K562 (cell line): ENCODE measurements around the gene NR6A1. TPM values are rescaled to one million over a fixed set of nuclear protein-coding genes. Genes with fewer than 3 reads are reported as not detected.

ENCODE experiments used
- ATAC-seq: fragments of 200-7000 bp; cut with Tn5 transposase; 3 replicates; pipeline ENCODE4 v1.9.1; 2020; ENCODE audit warnings: moderate library complexity
- BruUV-seq: library from RNA; stranded (reverse); fragments of 400-500 nt; replicated peaks from 2 replicates; lab custom pipeline; 2021; lab: Mats Ljungman, UMichigan
- CTCF ChIA-PET: fragments of 300-600 bp; formaldehyde crosslinking; extraction: SDS; loops from one replicate; lab custom pipeline; 2021; ENCODE audit warnings: low intra/inter-chr PET ratio; lab: Yijun Ruan, JAX
- POLR2A ChIA-PET: fragments of 300-600, 350-650 bp; sonication (Branson Sonifier 250); formaldehyde crosslinking; extraction: SDS; loops from one replicate; lab custom pipeline; 2021; ENCODE audit warnings: antibody characterized with exemption, inconsistent platforms; lab: Yijun Ruan, JAX
- DNase-seq, 4 experiments: peaks; one replicate each; pipeline versions ENCODE4 v3.0.0 to v3.0.0-alpha.2; 2011 to 2018; ENCODE audit warnings: low spot score in 3 of 4, mixed read lengths in 3 of 4; ENCODE audit errors: extremely low read depth in 1 of 4
- FAIRE-seq: peaks from 2 replicates; lab custom pipeline; 2011; peaks lifted over from hg19 to GRCh38; lab: Jason Lieb, UNC
- H2AFZ ChIP-seq: 2 replicates; pipeline ENCODE4 v1.6.0; 2011; ENCODE audit warnings: low read depth, low read length, control low read depth, inconsistent platforms
- H3K27ac ChIP-seq: fragments of 200-600 bp; 3 replicates; pipeline ENCODE4 v1.8.0; 2011; ENCODE audit warnings: low read depth, mild to moderate bottlenecking, control low read depth, inconsistent platforms, low read length, moderate library complexity, mixed read lengths; ENCODE audit errors: extremely low read depth
- H3K27me3 ChIP-seq, 2 experiments: fragments of 300-600 bp in 1 of 2; 2 replicates in 1 of 2; 3 replicates in 1 of 2; pipeline versions ENCODE4 v1.6.0 to v1.8.0; 2011; ENCODE audit warnings: inconsistent platforms in 2 of 2, low read length in 2 of 2, mild to moderate bottlenecking in 1 of 2, mixed read lengths in 1 of 2, moderate library complexity in 1 of 2; ENCODE audit not compliant: control insufficient read depth in 2 of 2, insufficient read depth in 2 of 2
- H3K36me3 ChIP-seq: fragments of 300-600 bp; 3 replicates; pipeline ENCODE4 v1.8.0; 2011; ENCODE audit warnings: mild to moderate bottlenecking, low read length, inconsistent platforms; ENCODE audit not compliant: control insufficient read depth, insufficient read depth
- H3K4me1 ChIP-seq, 2 experiments: fragments of 200-600 bp in 1 of 2; replicated peaks in 1 of 2; 2 replicates in 1 of 2; 3 replicates in 1 of 2; pipeline versions ENCODE4 v1.5.1 to v1.8.0; 2011; ENCODE audit warnings: inconsistent platforms in 2 of 2, low read length in 2 of 2, mild to moderate bottlenecking in 1 of 2, mixed read lengths in 1 of 2, moderate library complexity in 1 of 2; ENCODE audit not compliant: control insufficient read depth in 2 of 2, insufficient read depth in 2 of 2
- H3K4me2 ChIP-seq: 2 replicates; pipeline ENCODE4 v1.6.1; 2011; ENCODE audit warnings: low read length, control low read depth, inconsistent platforms, mixed read lengths; ENCODE audit not compliant: insufficient read depth
- H3K4me3 ChIP-seq: fragments of 200-600 bp; sonication (generic), shearing (Covaris generic); 2 replicates; pipeline ENCODE4 v1.5.1; 2016; ENCODE audit warnings: control low read depth, inconsistent platforms
- H3K79me2 ChIP-seq: fragments of 200-600 bp; 3 replicates; pipeline ENCODE4 v1.8.0; 2011; ENCODE audit warnings: low read length, inconsistent platforms; ENCODE audit not compliant: control insufficient read depth, insufficient read depth
- H3K9ac ChIP-seq, 2 experiments: 2 replicates each; pipeline versions ENCODE4 v1.6.0 to v1.6.1; 2011; ENCODE audit warnings: low read depth in 2 of 2, low read length in 2 of 2, control low read depth in 1 of 2, inconsistent platforms in 1 of 2, mild to moderate bottlenecking in 1 of 2, mixed read lengths in 1 of 2; ENCODE audit not compliant: insufficient read depth in 1 of 2
- H3K9me1 ChIP-seq: one replicate; pipeline ENCODE4 v1.6.0; 2011; ENCODE audit warnings: inconsistent platforms, mild to moderate bottlenecking, low read length, moderate library complexity; ENCODE audit not compliant: control insufficient read depth, insufficient read depth
- H3K9me3 ChIP-seq: replicated peaks from 2 replicates; pipeline ENCODE4 v1.5.1; 2011; ENCODE audit warnings: low read depth, low read length, inconsistent platforms; ENCODE audit not compliant: control insufficient read depth, insufficient read depth
- H4K20me1 ChIP-seq: replicated peaks from 2 replicates; pipeline ENCODE4 v1.6.1; 2011; ENCODE audit warnings: low read length, inconsistent platforms, mixed read lengths; ENCODE audit not compliant: control insufficient read depth, insufficient read depth
- CBX8 ChIP-seq: fragments of 200-600 bp; sonication (generic); IDR thresholded peaks from 2 replicates; pipeline ENCODE4 v1.6.1; 2012; ENCODE audit warnings: borderline replicate concordance, mixed run types, low read depth, mild to moderate bottlenecking, moderate library complexity, mixed read lengths, low read length, control low read depth, inconsistent platforms; ENCODE audit not compliant: poor library complexity, severe bottlenecking; ENCODE audit errors: extremely low read depth
- GABPA ChIP-seq: fragments of 200-800 bp; sonication (Bioruptor generic); conservative IDR thresholded peaks from 2 replicates; pipeline ENCODE4 v1.6.1; 2016; ENCODE audit warnings: low read depth, missing genetic modification characterization, missing compliant biosample characterization
- NFE2 ChIP-seq: IDR thresholded peaks from 2 replicates; pipeline ENCODE4 v1.6.1; 2014; ENCODE audit warnings: antibody characterized with exemption, low read depth
- NR2C2 ChIP-seq, 2 experiments: fragments of 200-800 bp in 1 of 2; sonication (Bioruptor generic) in 1 of 2; sonication (generic) in 1 of 2; formaldehyde crosslinking in 1 of 2; IDR thresholded peaks; 2 replicates each; pipeline versions ENCODE4 v1.6.1 to v1.8.0; 2016 to 2022; ENCODE audit warnings: mild to moderate bottlenecking in 1 of 2, missing compliant biosample characterization in 1 of 2, missing genetic modification characterization in 1 of 2, missing genetic modification reagents in 1 of 2
- PURB ChIP-seq: sonication (generic); formaldehyde crosslinking; IDR thresholded peaks from 2 replicates; pipeline ENCODE4 v1.9.0; 2021; ENCODE audit warnings: low read depth, mild to moderate bottlenecking, missing genetic modification reagents
- SAFB2 ChIP-seq: fragments of 200-400 bp; formaldehyde crosslinking; IDR thresholded peaks from 2 replicates; pipeline ENCODE4 v1.6.1; 2018; ENCODE audit warnings: borderline replicate concordance, low read length, low read depth, moderate library complexity; ENCODE audit not compliant: severe bottlenecking
- SETDB1 ChIP-seq: IDR thresholded peaks from one replicate; pipeline ENCODE4 v1.6.1; 2012; ENCODE audit warnings: low read length, control low read depth, inconsistent platforms
- SMAD4 ChIP-seq: fragments of 250-450 bp; sonication (Bioruptor Pico); conservative IDR thresholded peaks from 2 replicates; pipeline ENCODE4 v1.8.0; 2021; ENCODE audit warnings: inconsistent platforms, mild to moderate bottlenecking, moderate library complexity
- WGBS: fragments of 100-300 bp; shearing (Covaris generic); methylation state at CpG from one replicate; pipeline ENCODE4 v1.1.6; 2016; ENCODE audit warnings: low coverage, mixed read lengths; ENCODE audit not compliant: insufficient coverage; ENCODE audit errors: missing lambda C conversion rate; 5-methylcytosine and 5-hydroxymethylcytosine counted together
- in situ Hi-C: fragments of 300-500 bp; cut with MboI; formaldehyde crosslinking; loops from 4 replicates; pipeline ENCODE4 v1.15.0; 2018; ENCODE audit warnings: inconsistent platforms, mixed read lengths
- intact Hi-C: fragments of 100-400 bp; cut with micrococcal nuclease; formaldehyde crosslinking; loops from 2 replicates; pipeline ENCODE4 v1.14.2; 2022
- polyA plus RNA-seq, 8 experiments: library from polyadenylated mRNA; depleted of rRNA in 4 of 8; stranded (reverse) in 5 of 8; unstranded in 3 of 8; fragments of >200 nt; fragmentation: Nextera tagmentation in 2 of 8; fragmentation: Illumina TruSeq in 1 of 8; extraction: Ambion mirVana in 2 of 8; extraction: Trizol in 1 of 8; gene quantifications; 2 replicates each; pipeline versions ENCODE4 v1.2.1 to v1.2.3, GENCODE V29; 2011 to 2014; ENCODE audit warnings: inconsistent platforms in 1 of 8, missing spikeins in 1 of 8
- total RNA-seq, 7 experiments: library from RNA; depleted of rRNA in 6 of 7; stranded (reverse); fragments of >200 nt in 6 of 7; fragmentation: Illumina TruSeq in 2 of 7; extraction: Trizol in 2 of 7; gene quantifications; 2 replicates each; pipeline versions ENCODE4 v1.2.1 to v1.2.3, GENCODE V29; 2011 to 2021; ENCODE audit warnings: low replicate concordance in 1 of 7
- TF ChIP-seq, protein P1 (sequence below), 3 experiments: IDR thresholded peaks in 2 of 3; conservative IDR thresholded peaks in 1 of 3; 2 replicates each; pipeline ENCODE4 v1.5.1; 2011 to 2012; ENCODE audit warnings: low read length in 3 of 3, mild to moderate bottlenecking in 3 of 3, control low read depth in 2 of 3, improper control_type of control experiment in 1 of 3, inconsistent platforms in 1 of 3, low read depth in 1 of 3, mixed read lengths in 1 of 3, moderate library complexity in 1 of 3; ENCODE audit not compliant: insufficient read depth in 2 of 3
- TF ChIP-seq, protein P2 (sequence below): fragments of 250-450 bp; sonication (Bioruptor Pico); IDR thresholded peaks from 2 replicates; pipeline ENCODE4 v1.4.0; 2020; ENCODE audit warnings: mild to moderate bottlenecking, moderate library complexity, borderline replicate concordance
- TF ChIP-seq, protein P3 (sequence below), 2 experiments: IDR thresholded peaks; 2 replicates each; pipeline ENCODE4 v1.6.1; 2011; ENCODE audit warnings: borderline replicate concordance in 1 of 2, control low read depth in 1 of 2, low read depth in 1 of 2, low read length in 1 of 2, mild to moderate bottlenecking in 1 of 2, mixed read lengths in 1 of 2, moderate library complexity in 1 of 2; ENCODE audit not compliant: insufficient read depth in 1 of 2, insufficient read length in 1 of 2, poor library complexity in 1 of 2, severe bottlenecking in 1 of 2; ENCODE audit errors: extremely low read depth in 1 of 2

NR6A1 gene
- total and polyA plus RNA-seq, 9 of the 15 experiments (the other 6 are each of a cell fraction or from before 2014, with no cell fraction given): 9.7 to 55.4 (median 28.3) TPM

DNA sequence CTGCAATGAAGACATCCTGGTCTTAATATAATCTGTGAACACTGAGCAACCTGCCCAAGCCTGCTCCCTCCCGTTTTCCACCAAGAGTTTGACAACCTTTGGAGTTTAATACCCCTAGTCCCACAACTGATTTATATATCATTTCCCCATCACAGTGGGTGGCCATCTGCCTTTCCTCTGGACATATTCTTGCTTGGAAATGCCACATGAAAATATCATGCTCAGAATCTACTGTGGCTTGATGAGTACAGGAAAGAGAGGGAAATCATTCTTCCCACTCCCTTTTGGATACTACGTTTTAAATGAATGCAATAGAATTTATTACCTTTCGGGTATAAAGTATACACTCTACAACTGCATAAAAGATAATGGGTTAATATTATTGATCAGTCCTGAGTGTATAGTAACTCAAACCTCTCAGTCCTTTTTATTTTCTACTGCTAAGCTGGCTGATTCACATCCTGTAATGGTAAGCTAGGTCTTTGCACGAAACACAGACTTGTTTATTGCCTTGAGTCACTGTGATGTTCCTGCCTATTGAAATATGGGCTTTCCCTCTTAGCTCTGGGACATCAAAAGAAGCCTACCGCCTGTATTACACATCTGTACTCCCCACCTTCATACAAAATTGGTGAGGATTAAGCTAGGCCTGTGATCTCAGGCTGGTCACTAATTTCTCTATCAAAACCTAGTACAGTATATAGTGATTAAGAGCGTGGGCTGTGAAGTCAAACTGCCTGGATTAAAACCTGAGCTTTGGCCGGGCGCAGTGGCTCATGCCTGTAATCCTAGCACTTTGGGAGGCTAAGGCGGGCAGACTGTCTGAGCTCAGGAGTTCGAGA, 196.4 kb downstream of the NR6A1 start:
- H3K27ac ChIP-seq: no peak overlapping the region
- FAIRE-seq: no peak
- no peak for DNase-seq
- peaks cover 8% of the 10 kb centered on the region for H4K20me1 ChIP-seq
- BruUV-seq: no TSS peak
- POLR2A ChIA-PET: interaction anchor here (0.6 to 2.5 kb wide), 9 partner anchors 8 to 43 kb away, joined by 3 to 9 read pairs (median 5); no protein-coding TSS in a partner anchor
- no peaks in the 10 kb centered on the region for H3K9me3 ChIP-seq
- H3K27me3 ChIP-seq: no peaks in the 10 kb centered on the region
- H3K4me3 ChIP-seq: no peak overlapping the region
- H3K36me3 ChIP-seq: no peaks in the 10 kb centered on the region
- intact Hi-C loops: no loop called here
- no peak overlapping the region for H2AFZ ChIP-seq
- WGBS: 73% methylated on average over 10 of the region's 10 CpGs
- H3K4me2 ChIP-seq: no peak overlapping the region
- in situ Hi-C loops: no loop called here
- H3K9me1 ChIP-seq: no peaks in the 10 kb centered on the region
- no peak for ATAC-seq
- peaks cover 15% of the 10 kb centered on the region; the same call in 2 of the 3 replicates for H3K79me2 ChIP-seq
- H3K4me1 ChIP-seq: peaks cover 4 to 16% of the 10 kb centered on the region in 2 experiments; a peak in 4 of 5 replicates
- CTCF ChIA-PET: no interaction called here
- H3K9ac ChIP-seq: no peak overlapping the region
- TF ChIP-seq, protein P1, sequence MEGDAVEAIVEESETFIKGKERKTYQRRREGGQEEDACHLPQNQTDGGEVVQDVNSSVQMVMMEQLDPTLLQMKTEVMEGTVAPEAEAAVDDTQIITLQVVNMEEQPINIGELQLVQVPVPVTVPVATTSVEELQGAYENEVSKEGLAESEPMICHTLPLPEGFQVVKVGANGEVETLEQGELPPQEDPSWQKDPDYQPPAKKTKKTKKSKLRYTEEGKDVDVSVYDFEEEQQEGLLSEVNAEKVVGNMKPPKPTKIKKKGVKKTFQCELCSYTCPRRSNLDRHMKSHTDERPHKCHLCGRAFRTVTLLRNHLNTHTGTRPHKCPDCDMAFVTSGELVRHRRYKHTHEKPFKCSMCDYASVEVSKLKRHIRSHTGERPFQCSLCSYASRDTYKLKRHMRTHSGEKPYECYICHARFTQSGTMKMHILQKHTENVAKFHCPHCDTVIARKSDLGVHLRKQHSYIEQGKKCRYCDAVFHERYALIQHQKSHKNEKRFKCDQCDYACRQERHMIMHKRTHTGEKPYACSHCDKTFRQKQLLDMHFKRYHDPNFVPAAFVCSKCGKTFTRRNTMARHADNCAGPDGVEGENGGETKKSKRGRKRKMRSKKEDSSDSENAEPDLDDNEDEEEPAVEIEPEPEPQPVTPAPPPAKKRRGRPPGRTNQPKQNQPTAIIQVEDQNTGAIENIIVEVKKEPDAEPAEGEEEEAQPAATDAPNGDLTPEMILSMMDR (IDR thresholded peaks at IDR 0.05 in 2 of 3, conservative IDR thresholded peaks at IDR 0.05 in 1 of 3; ENCODE audit: insufficient read depth in 2 of 3, low read depth in 1 of 3, low read length in 3 of 3): no peak
- TF ChIP-seq NFE2 (no peak), PURB (no peak), GABPA (tag) (no peak), SETDB1 (no peak), CBX8 (no peak), SMAD4 (CRISPR knock-in tag) (no peak), NR2C2 (CRISPR knock-in tag; IDR thresholded peaks at IDR 0.05) (no peak), NR2C2 (tag; IDR thresholded peaks at IDR 0.05) (no peak), SAFB2 (no peak)
- TF ChIP-seq, protein P2, sequence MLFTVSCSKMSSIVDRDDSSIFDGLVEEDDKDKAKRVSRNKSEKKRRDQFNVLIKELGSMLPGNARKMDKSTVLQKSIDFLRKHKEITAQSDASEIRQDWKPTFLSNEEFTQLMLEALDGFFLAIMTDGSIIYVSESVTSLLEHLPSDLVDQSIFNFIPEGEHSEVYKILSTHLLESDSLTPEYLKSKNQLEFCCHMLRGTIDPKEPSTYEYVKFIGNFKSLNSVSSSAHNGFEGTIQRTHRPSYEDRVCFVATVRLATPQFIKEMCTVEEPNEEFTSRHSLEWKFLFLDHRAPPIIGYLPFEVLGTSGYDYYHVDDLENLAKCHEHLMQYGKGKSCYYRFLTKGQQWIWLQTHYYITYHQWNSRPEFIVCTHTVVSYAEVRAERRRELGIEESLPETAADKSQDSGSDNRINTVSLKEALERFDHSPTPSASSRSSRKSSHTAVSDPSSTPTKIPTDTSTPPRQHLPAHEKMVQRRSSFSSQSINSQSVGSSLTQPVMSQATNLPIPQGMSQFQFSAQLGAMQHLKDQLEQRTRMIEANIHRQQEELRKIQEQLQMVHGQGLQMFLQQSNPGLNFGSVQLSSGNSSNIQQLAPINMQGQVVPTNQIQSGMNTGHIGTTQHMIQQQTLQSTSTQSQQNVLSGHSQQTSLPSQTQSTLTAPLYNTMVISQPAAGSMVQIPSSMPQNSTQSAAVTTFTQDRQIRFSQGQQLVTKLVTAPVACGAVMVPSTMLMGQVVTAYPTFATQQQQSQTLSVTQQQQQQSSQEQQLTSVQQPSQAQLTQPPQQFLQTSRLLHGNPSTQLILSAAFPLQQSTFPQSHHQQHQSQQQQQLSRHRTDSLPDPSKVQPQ (CRISPR knock-in tag): no peak
- TF ChIP-seq, protein P3, sequence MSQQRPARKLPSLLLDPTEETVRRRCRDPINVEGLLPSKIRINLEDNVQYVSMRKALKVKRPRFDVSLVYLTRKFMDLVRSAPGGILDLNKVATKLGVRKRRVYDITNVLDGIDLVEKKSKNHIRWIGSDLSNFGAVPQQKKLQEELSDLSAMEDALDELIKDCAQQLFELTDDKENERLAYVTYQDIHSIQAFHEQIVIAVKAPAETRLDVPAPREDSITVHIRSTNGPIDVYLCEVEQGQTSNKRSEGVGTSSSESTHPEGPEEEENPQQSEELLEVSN (IDR thresholded peaks at IDR 0.05; ENCODE audit: borderline replicate concordance in 1 of 2, extremely low read depth in 1 of 2, insufficient read depth in 1 of 2, insufficient read length in 1 of 2, low read depth in 1 of 2, low read length in 1 of 2, poor library complexity in 1 of 2, severe bottlenecking in 1 of 2): no peak
